ENCODE data around the gene VAC14.

The VAC14 gene

DNA sequence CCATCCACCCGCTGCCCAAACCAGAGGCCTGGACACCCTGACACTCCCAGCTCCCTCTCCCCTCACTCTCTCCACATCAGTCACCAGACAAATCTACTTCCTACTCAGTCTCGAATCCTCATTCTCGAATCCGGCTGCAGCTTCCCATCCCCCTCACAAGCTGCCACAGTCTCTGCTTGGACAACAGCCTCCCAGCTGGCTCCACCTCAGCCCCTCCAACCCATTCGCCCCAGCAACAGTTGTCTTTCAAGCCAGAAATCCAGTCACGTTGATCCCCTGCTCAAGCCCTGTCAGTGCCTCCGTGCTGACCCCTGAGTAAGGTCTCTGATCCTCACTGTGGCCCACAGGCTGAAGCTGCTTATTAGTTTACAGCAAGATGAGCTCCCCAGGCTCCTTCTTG, 70.9 kb downstream of the VAC14 start:
- no peak for DNase-seq (ENCODE audit: low read depth)
- H3K4me3 ChIP-seq (ENCODE audit: low read length): no peak overlapping the region
- TF ChIP-seq, protein P1, sequence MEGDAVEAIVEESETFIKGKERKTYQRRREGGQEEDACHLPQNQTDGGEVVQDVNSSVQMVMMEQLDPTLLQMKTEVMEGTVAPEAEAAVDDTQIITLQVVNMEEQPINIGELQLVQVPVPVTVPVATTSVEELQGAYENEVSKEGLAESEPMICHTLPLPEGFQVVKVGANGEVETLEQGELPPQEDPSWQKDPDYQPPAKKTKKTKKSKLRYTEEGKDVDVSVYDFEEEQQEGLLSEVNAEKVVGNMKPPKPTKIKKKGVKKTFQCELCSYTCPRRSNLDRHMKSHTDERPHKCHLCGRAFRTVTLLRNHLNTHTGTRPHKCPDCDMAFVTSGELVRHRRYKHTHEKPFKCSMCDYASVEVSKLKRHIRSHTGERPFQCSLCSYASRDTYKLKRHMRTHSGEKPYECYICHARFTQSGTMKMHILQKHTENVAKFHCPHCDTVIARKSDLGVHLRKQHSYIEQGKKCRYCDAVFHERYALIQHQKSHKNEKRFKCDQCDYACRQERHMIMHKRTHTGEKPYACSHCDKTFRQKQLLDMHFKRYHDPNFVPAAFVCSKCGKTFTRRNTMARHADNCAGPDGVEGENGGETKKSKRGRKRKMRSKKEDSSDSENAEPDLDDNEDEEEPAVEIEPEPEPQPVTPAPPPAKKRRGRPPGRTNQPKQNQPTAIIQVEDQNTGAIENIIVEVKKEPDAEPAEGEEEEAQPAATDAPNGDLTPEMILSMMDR (conservative IDR thresholded peaks at IDR 0.05; ENCODE audit: low read depth, low read length): no peak

DNA sequence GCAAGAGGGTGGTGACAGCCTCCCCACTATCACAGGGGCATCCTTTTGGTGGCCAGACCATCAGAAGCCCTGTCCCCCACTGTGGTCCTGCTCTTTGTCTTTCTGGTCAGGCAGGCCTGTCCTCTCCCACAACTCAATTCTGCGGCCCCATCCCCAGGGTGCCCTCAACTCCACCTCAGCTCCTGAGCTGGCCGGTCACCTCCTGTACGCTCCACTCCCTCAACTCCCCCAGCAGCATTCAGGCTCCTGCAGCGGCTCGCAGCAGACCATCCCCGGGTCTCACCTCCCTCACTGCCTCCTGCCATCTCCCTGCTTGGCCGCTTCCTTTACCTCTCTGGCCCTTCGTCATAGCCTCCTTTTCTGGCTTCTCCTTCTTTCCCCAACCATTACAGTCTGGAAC, 71.7 kb downstream of the VAC14 start:
- TF ChIP-seq, protein P1 (conservative IDR thresholded peaks at IDR 0.05; ENCODE audit: low read depth, low read length): no peak
- DNase-seq (ENCODE audit: low read depth): no peak
- no peak overlapping the region for H3K4me3 ChIP-seq (ENCODE audit: low read length)

- DNase-seq (ENCODE audit: low read depth): no peak
- TF ChIP-seq, protein P1 (conservative IDR thresholded peaks at IDR 0.05; ENCODE audit: low read depth, low read length): no peak
- H3K4me3 ChIP-seq (ENCODE audit: low read length): no peak overlapping the region
Observed at GRCh38 chr16:70728150-70728549, 72.8 kb downstream of the VAC14 start.

DNA sequence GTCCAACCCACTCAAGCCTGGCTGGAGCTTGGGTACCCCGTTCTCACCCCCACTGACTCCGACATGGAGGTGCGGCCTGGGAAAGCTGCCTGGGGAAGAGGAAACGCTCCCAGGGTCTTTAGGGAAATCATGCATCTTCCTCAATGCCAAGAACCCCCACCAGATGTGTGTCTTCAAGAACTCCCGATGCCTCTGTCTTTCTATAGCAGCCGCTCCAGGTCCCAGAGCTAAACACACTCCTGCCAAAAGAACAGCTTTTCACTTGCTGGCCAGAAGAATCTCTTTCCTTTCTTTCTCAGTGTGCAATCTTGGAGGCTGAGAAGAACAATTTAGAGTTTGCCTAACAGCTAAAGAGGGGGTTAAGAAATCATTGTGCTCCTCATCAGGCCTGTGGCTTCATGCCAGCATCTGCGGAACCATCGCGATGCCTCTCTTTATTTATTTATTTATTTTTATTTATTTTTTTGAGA, 74.0 kb downstream of the VAC14 start:
- no peak for DNase-seq (ENCODE audit: low read depth)
- TF ChIP-seq, protein P1 (conservative IDR thresholded peaks at IDR 0.05; ENCODE audit: low read depth, low read length): no peak
- H3K4me3 ChIP-seq (ENCODE audit: low read length): no peak overlapping the region

GRCh38 chr16:70725912-70726828, 74.8 kb downstream of the VAC14 start:
- no peak for DNase-seq (ENCODE audit: low read depth)
- no peak overlapping the region for H3K4me3 ChIP-seq (ENCODE audit: low read length)
- TF ChIP-seq, protein P1 (conservative IDR thresholded peaks at IDR 0.05; ENCODE audit: low read depth, low read length): no peak

- H3K4me3 ChIP-seq (ENCODE audit: low read length): no peak overlapping the region
- DNase-seq (ENCODE audit: low read depth): no peak
- TF ChIP-seq, protein P1 (conservative IDR thresholded peaks at IDR 0.05; ENCODE audit: low read depth, low read length): no peak
Observed at GRCh38 chr16:70725024-70725911, 75.7 kb downstream of the VAC14 start.

All from retinal pigment epithelial cell (primary cell).